ENCODE measurements around the gene FKBP5. TPM values are rescaled to one million over a fixed set of nuclear protein-coding genes. Genes with fewer than 3 reads are reported as not detected.

Gene FKBP5
- total and polyA plus RNA-seq, 10 of the 15 experiments (the other 5 are each of a cell fraction or from before 2014, with no cell fraction given) = 29.0 to 123 (median 62.3) TPM

DNA sequence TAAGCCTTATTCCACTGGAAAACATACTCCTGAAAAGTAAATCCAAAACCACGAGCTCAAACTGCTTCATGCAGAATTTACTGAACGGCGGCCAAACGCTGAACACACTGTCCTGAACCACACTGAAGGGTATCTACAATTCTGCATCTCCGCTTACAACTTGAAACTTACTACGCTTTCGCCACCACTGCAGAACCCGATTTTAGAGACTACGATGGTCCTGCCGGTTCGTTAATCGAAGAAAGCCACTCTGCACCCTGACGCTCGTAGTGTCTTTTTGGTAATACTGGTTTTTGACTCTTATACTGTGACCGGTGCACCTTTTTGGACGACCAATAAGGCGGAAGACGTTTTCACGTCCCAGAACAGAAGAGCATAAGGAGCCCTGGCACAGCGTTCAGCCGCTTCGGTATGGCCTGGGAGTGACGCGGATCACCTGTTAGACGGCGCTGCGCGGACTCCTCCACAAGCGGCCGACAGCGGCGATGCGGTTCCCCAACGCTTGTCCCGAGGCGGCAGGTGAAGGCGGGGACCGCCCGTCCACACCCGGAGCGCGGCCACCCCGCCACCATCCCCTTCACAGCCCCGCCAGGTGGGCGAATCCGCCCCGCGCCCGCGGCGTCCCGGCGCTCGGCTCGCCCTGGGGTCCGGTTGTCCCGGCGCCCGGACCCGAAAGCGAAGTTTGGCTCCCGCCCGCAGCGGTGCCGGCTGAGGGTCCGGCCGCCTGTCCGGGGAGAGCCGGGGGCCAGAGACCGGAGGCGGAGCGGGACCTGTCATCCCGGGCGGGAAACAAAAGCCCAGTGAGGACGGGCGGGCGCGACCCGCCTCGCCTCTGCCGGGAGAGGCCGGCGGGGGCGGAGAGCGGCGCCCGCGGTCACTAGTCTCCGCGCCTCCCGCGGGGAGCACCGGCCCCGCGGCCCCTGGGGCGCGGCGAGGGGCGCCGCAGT, 784 bp downstream of the FKBP5 start (continued):
- TF ChIP-seq, protein P1, sequence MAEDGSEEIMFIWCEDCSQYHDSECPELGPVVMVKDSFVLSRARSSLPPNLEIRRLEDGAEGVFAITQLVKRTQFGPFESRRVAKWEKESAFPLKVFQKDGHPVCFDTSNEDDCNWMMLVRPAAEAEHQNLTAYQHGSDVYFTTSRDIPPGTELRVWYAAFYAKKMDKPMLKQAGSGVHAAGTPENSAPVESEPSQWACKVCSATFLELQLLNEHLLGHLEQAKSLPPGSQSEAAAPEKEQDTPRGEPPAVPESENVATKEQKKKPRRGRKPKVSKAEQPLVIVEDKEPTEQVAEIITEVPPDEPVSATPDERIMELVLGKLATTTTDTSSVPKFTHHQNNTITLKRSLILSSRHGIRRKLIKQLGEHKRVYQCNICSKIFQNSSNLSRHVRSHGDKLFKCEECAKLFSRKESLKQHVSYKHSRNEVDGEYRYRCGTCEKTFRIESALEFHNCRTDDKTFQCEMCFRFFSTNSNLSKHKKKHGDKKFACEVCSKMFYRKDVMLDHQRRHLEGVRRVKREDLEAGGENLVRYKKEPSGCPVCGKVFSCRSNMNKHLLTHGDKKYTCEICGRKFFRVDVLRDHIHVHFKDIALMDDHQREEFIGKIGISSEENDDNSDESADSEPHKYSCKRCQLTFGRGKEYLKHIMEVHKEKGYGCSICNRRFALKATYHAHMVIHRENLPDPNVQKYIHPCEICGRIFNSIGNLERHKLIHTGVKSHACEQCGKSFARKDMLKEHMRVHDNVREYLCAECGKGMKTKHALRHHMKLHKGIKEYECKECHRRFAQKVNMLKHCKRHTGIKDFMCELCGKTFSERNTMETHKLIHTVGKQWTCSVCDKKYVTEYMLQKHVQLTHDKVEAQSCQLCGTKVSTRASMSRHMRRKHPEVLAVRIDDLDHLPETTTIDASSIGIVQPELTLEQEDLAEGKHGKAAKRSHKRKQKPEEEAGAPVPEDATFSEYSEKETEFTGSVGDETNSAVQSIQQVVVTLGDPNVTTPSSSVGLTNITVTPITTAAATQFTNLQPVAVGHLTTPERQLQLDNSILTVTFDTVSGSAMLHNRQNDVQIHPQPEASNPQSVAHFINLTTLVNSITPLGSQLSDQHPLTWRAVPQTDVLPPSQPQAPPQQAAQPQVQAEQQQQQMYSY (CRISPR knock-in tag; IDR thresholded peaks at IDR 0.05) = no peak
- no peak for TF ChIP-seq ZNF24 (IDR thresholded peaks at IDR 0.05)
- no peak for TF ChIP-seq EP300 (IDR thresholded peaks at IDR 0.05; ENCODE audit: borderline replicate concordance in 1 of 2, control insufficient read depth in 1 of 2, low read depth in 2 of 2, low read length in 2 of 2)
- TF ChIP-seq ZSCAN29 (IDR thresholded peaks at IDR 0.05) = no peak
- TF ChIP-seq TCF12 (IDR thresholded peaks at IDR 0.05; ENCODE audit: low read depth, low read length) = no peak
- no peak for TF ChIP-seq CHD2 (IDR thresholded peaks at IDR 0.05; ENCODE audit: borderline replicate concordance, low read depth, low read length)
- 0 out of 2 replicates have a peak, but pooled peaks have one; percentile 35 for TF ChIP-seq HDGF (IDR thresholded peaks at IDR 0.05)
- TF ChIP-seq, protein P2, sequence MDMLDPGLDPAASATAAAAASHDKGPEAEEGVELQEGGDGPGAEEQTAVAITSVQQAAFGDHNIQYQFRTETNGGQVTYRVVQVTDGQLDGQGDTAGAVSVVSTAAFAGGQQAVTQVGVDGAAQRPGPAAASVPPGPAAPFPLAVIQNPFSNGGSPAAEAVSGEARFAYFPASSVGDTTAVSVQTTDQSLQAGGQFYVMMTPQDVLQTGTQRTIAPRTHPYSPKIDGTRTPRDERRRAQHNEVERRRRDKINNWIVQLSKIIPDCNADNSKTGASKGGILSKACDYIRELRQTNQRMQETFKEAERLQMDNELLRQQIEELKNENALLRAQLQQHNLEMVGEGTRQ (IDR thresholded peaks at IDR 0.05; ENCODE audit: borderline replicate concordance, low read depth, low read length) = no peak
- TF ChIP-seq NFXL1 (IDR thresholded peaks at IDR 0.05; ENCODE audit: borderline replicate concordance) = no peak
- TF ChIP-seq MEF2B (IDR thresholded peaks at IDR 0.05; ENCODE audit: partially characterized antibody, poor library complexity, severe bottlenecking) = no peak
- no peak for TF ChIP-seq ZNF274 (IDR thresholded peaks at IDR 0.05; ENCODE audit: insufficient read depth, insufficient read length)
- TF ChIP-seq, protein P3, sequence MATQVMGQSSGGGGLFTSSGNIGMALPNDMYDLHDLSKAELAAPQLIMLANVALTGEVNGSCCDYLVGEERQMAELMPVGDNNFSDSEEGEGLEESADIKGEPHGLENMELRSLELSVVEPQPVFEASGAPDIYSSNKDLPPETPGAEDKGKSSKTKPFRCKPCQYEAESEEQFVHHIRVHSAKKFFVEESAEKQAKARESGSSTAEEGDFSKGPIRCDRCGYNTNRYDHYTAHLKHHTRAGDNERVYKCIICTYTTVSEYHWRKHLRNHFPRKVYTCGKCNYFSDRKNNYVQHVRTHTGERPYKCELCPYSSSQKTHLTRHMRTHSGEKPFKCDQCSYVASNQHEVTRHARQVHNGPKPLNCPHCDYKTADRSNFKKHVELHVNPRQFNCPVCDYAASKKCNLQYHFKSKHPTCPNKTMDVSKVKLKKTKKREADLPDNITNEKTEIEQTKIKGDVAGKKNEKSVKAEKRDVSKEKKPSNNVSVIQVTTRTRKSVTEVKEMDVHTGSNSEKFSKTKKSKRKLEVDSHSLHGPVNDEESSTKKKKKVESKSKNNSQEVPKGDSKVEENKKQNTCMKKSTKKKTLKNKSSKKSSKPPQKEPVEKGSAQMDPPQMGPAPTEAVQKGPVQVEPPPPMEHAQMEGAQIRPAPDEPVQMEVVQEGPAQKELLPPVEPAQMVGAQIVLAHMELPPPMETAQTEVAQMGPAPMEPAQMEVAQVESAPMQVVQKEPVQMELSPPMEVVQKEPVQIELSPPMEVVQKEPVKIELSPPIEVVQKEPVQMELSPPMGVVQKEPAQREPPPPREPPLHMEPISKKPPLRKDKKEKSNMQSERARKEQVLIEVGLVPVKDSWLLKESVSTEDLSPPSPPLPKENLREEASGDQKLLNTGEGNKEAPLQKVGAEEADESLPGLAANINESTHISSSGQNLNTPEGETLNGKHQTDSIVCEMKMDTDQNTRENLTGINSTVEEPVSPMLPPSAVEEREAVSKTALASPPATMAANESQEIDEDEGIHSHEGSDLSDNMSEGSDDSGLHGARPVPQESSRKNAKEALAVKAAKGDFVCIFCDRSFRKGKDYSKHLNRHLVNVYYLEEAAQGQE (IDR thresholded peaks at IDR 0.05; ENCODE audit: low read depth, low read length) = no peak
- no peak for TF ChIP-seq TARDBP (IDR thresholded peaks at IDR 0.05; ENCODE audit: borderline replicate concordance)
- no peak for TF ChIP-seq CBX3 (IDR thresholded peaks at IDR 0.05; ENCODE audit: borderline replicate concordance, low read depth)
- TF ChIP-seq SPI1 (IDR thresholded peaks at IDR 0.05; ENCODE audit: borderline replicate concordance, insufficient read depth, low read depth, low read length) = no peak
- TF ChIP-seq KLF5 (IDR thresholded peaks at IDR 0.05; ENCODE audit: partially characterized antibody) = no peak
- no peak for TF ChIP-seq HCFC1 (IDR thresholded peaks at IDR 0.05; ENCODE audit: low read length)
- TF ChIP-seq IKZF1 (conservative IDR thresholded peaks at IDR 0.05) = no peak; the same call in none of the 2 replicates
- TF ChIP-seq, protein P4, sequence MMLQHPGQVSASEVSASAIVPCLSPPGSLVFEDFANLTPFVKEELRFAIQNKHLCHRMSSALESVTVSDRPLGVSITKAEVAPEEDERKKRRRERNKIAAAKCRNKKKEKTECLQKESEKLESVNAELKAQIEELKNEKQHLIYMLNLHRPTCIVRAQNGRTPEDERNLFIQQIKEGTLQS (IDR thresholded peaks at IDR 0.05; ENCODE audit: borderline replicate concordance, extremely low read depth, low read depth, low read length) = no peak

Data from GM12878 (cell line).